ENCODE measurements around the gene SIT1. TPM values are rescaled to one million over a fixed set of nuclear protein-coding genes. Genes with fewer than 3 reads are reported as not detected.

SIT1 gene
- polyA plus RNA-seq, 1 experiment = not detected

- no peak for DNase-seq (ENCODE audit: low read depth)
- Histone ChIP-seq H3K27me3 (ENCODE audit: control insufficient read depth, insufficient read depth, low read length) (no peaks in the 10 kb centered on the region), H3K4me3 (ENCODE audit: low read depth, low read length) (peak overlapping the region; percentile 59), H3K36me3 (ENCODE audit: control insufficient read depth, insufficient read depth, low read length) (peaks cover 20% of the 10 kb centered on the region)
- CTCF ChIA-PET = interaction anchor here (0.8 to 1.5 kb wide), 3 partner anchors 39 to 116 kb away, joined by 3 to 4 read pairs (median 3); partner anchors contain the start of genes CCDC107, RMRP and RUSC2
- no peak for TF ChIP-seq CTCF (IDR thresholded peaks at IDR 0.05; ENCODE audit: insufficient read depth, low read depth, low read length)
- POLR2A ChIA-PET = no interaction called here
Measured at GRCh38 chr9:35606138-35606504, 44.6 kb downstream of the SIT1 start.

GRCh38 chr9:35605351-35606137 is 45.2 kb downstream of the SIT1 start:
- Histone ChIP-seq H3K4me3 (ENCODE audit: low read depth, low read length) (peak overlapping the region; percentile 59), H3K27me3 (ENCODE audit: control insufficient read depth, insufficient read depth, low read length) (no peaks in the 10 kb centered on the region), H3K36me3 (ENCODE audit: control insufficient read depth, insufficient read depth, low read length) (peaks cover 20% of the 10 kb centered on the region)
- DNase-seq (ENCODE audit: low read depth) = no peak
- ChIA-PET CTCF (interaction anchor here (0.8 to 1.5 kb wide), 3 partner anchors 40 to 53 kb away, joined by 3 to 4 read pairs (median 3); partner anchors contain the start of genes CCDC107 and RMRP), POLR2A (no interaction called here)
- no peak for TF ChIP-seq CTCF (IDR thresholded peaks at IDR 0.05; ENCODE audit: insufficient read depth, low read depth, low read length)

- no peak for DNase-seq (ENCODE audit: low read depth)
- TF ChIP-seq CTCF (IDR thresholded peaks at IDR 0.05; ENCODE audit: insufficient read depth, low read depth, low read length) = no peak
- Histone ChIP-seq H3K4me3 (ENCODE audit: low read depth, low read length) (peak within 1 kb of the TSS; percentile 59), H3K36me3 (ENCODE audit: control insufficient read depth, insufficient read depth, low read length) (peaks cover 19% of the 10 kb centered on the region), H3K27me3 (ENCODE audit: control insufficient read depth, insufficient read depth, low read length) (no peaks in the 10 kb centered on the region)
- CTCF ChIA-PET = interaction anchor here (0.6 to 1.5 kb wide), 7 partner anchors 19 to 128 kb away, joined by 3 to 6 read pairs (median 3); partner anchors contain the start of genes CCDC107, CREB3 and TLN1
- POLR2A ChIA-PET = no interaction called here
Measured at GRCh38 chr9:35604578-35605350, 46.0 kb downstream of the SIT1 start, which contains the start of gene TESK1. TSS of gene TESK1 (plus strand) at chr9:35605262. CDS start at chr9:35605620, 358 bp downstream.

GRCh38 chr9:35603986-35604577 is 46.6 kb downstream of the SIT1 start:
- Histone ChIP-seq H3K4me3 (ENCODE audit: low read depth, low read length) (peak overlapping the region; percentile 59), H3K36me3 (ENCODE audit: control insufficient read depth, insufficient read depth, low read length) (peaks cover 13% of the 10 kb centered on the region), H3K27me3 (ENCODE audit: control insufficient read depth, insufficient read depth, low read length) (no peaks in the 10 kb centered on the region)
- ChIA-PET CTCF (interaction anchor here (0.7 to 1.5 kb wide), 12 partner anchors 18 to 480 kb away, joined by 3 to 6 read pairs (median 3); partner anchors contain the start of genes CREB3, RUSC2 and TLN1), POLR2A (interaction anchor here (0.6 kb wide), 1 partner anchor 54 kb away, joined by 3 read pairs; the partner anchor contains the start of genes CCDC107 and RMRP)
- peak; percentile 95 for DNase-seq (ENCODE audit: low read depth)
- peak; percentile 91 for TF ChIP-seq CTCF (IDR thresholded peaks at IDR 0.05; ENCODE audit: insufficient read depth, low read depth, low read length)
